HUES48 (cell line): ENCODE measurements around the gene NUF2.
"Not testable (repeated sequence)": the region's sequence is repeated elsewhere in the genome, so short reads cannot be mapped to it uniquely, and the experiment has no call there.

Experiments
- H3K27ac ChIP-seq: one replicate; pipeline ENCODE4 v1.7.0; 2013; ENCODE audit warnings: low read depth, low read length, inconsistent platforms
- H3K27me3 ChIP-seq: 2 replicates; pipeline ENCODE4 v1.6.1; 2013; ENCODE audit warnings: mild to moderate bottlenecking, low read length; ENCODE audit not compliant: control insufficient read depth, insufficient read depth
- H3K36me3 ChIP-seq: 2 replicates; pipeline ENCODE4 v1.6.1; 2013; ENCODE audit warnings: low read length; ENCODE audit not compliant: control insufficient read depth, insufficient read depth
- H3K4me1 ChIP-seq: 2 replicates; pipeline ENCODE4 v1.6.1; 2013; ENCODE audit warnings: mild to moderate bottlenecking, low read length; ENCODE audit not compliant: control insufficient read depth, insufficient read depth
- H3K4me3 ChIP-seq: 2 replicates; pipeline ENCODE4 v1.5.1; 2013; ENCODE audit warnings: mild to moderate bottlenecking, low read depth, low read length
- H3K9ac ChIP-seq: 2 replicates; pipeline ENCODE4 v1.6.1; 2013; ENCODE audit warnings: mild to moderate bottlenecking, low read depth, low read length, moderate library complexity
- H3K9me3 ChIP-seq: 2 replicates; pipeline ENCODE4 v1.6.1; 2013; ENCODE audit warnings: low read length; ENCODE audit not compliant: control insufficient read depth, insufficient read depth

The NUF2 gene

GRCh38 chr1:163296504-163297263, 25.1 kb upstream of the NUF2 start:
- H3K9me3 ChIP-seq, result no peaks in the 10 kb centered on the region
- H3K4me3 ChIP-seq, result no peak overlapping the region
- H3K36me3 ChIP-seq, result no peaks in the 10 kb centered on the region; the same call in 1 of the 2 replicates
- H3K4me1 ChIP-seq, result peaks cover 29% of the 10 kb centered on the region
- no peak overlapping the region for H3K9ac ChIP-seq
- H3K27me3 ChIP-seq, result no peaks in the 10 kb centered on the region
- no peak overlapping the region for H3K27ac ChIP-seq

GRCh38 chr1:163298365-163298764, 23.4 kb upstream of the NUF2 start:
- H3K36me3 ChIP-seq, result no peaks in the 10 kb centered on the region; the same call in 1 of the 2 replicates
- no peak overlapping the region for H3K4me3 ChIP-seq
- no peak overlapping the region for H3K9ac ChIP-seq
- no peaks in the 10 kb centered on the region for H3K9me3 ChIP-seq
- no peaks in the 10 kb centered on the region for H3K27me3 ChIP-seq
- H3K4me1 ChIP-seq, result peaks cover 29% of the 10 kb centered on the region
- H3K27ac ChIP-seq, result no peak overlapping the region

- H3K4me3 ChIP-seq, result no peak overlapping the region
- H3K36me3 ChIP-seq, result no peaks in the 10 kb centered on the region; the same call in 1 of the 2 replicates
- no peak overlapping the region for H3K9ac ChIP-seq
- no peaks in the 10 kb centered on the region for H3K27me3 ChIP-seq
- H3K27ac ChIP-seq, result no peak overlapping the region
- H3K9me3 ChIP-seq, result no peaks in the 10 kb centered on the region
- H3K4me1 ChIP-seq, result peaks cover 29% of the 10 kb centered on the region
Measured at GRCh38 chr1:163300568-163300967, 21.2 kb upstream of the NUF2 start.

GRCh38 chr1:163303561-163303960, 18.2 kb upstream of the NUF2 start:
- H3K9ac ChIP-seq, result no peak overlapping the region

GRCh38 chr1:163305441-163305840, 16.3 kb upstream of the NUF2 start:
- H3K4me3 ChIP-seq, result no peak overlapping the region
- H3K36me3 ChIP-seq, result no peaks in the 10 kb centered on the region; the same call in 1 of the 2 replicates
- no peaks in the 10 kb centered on the region for H3K9me3 ChIP-seq
- H3K9ac ChIP-seq, result no peak overlapping the region
- no peak overlapping the region for H3K27ac ChIP-seq
- H3K4me1 ChIP-seq, result no peaks in the 10 kb centered on the region
- no peaks in the 10 kb centered on the region for H3K27me3 ChIP-seq

More at GRCh38 chr1:163303561-163303960, 18.2 kb upstream of the NUF2 start:
- Histone ChIP-seq H3K4me1 (peaks cover 6% of the 10 kb centered on the region), H3K36me3 (no peaks in the 10 kb centered on the region; the same call in 1 of the 2 replicates), H3K27ac (no peak overlapping the region), H3K4me3 (no peak overlapping the region), H3K27me3 (no peaks in the 10 kb centered on the region), H3K9me3 (no peaks in the 10 kb centered on the region)

- Histone ChIP-seq H3K9me3 (no peaks in the 10 kb centered on the region), H3K4me1 (no peaks in the 10 kb centered on the region), H3K27me3 (no peaks in the 10 kb centered on the region), H3K4me3 (no peak overlapping the region), H3K36me3 (no peaks in the 10 kb centered on the region), H3K27ac (no peak overlapping the region), H3K9ac (no peak overlapping the region)
Measured at GRCh38 chr1:163307479-163308171, 14.1 kb upstream of the NUF2 start.

GRCh38 chr1:163308811-163309210, 12.9 kb upstream of the NUF2 start:
- no peak overlapping the region for H3K4me3 ChIP-seq
- no peaks in the 10 kb centered on the region for H3K4me1 ChIP-seq
- H3K27me3 ChIP-seq, result no peaks in the 10 kb centered on the region
- H3K9me3 ChIP-seq, result no peaks in the 10 kb centered on the region
- H3K36me3 ChIP-seq, result no peaks in the 10 kb centered on the region
- no peak overlapping the region for H3K27ac ChIP-seq
- H3K9ac ChIP-seq, result no peak overlapping the region

- Histone ChIP-seq H3K36me3 (peaks cover 9% of the 10 kb centered on the region; the same call in 1 of the 2 replicates), H3K27me3 (no peaks in the 10 kb centered on the region), H3K9ac (no peak overlapping the region), H3K4me3 (no peak overlapping the region), H3K4me1 (peaks cover 7% of the 10 kb centered on the region), H3K27ac (no peak overlapping the region), H3K9me3 (no peaks in the 10 kb centered on the region)
Measured at GRCh38 chr1:163315773-163316374, 5.9 kb upstream of the NUF2 start.

- Histone ChIP-seq H3K27ac (peak overlapping the region; percentile 82), H3K9ac (peak overlapping the region; percentile 83)
Measured at GRCh38 chr1:163320891-163321290, 863 bp upstream of the NUF2 start.

GRCh38 chr1:163323339-163323738, 1.6 kb downstream of the NUF2 start:
- Histone ChIP-seq H3K4me1 (peaks cover 13% of the 10 kb centered on the region), H3K36me3 (peaks cover 29% of the 10 kb centered on the region), H3K4me3 (peak overlapping the region; percentile 78; the same call in 1 of the 2 replicates)
- not testable (repeated sequence) for H3K9ac ChIP-seq, H3K27ac ChIP-seq, H3K27me3 ChIP-seq, H3K9me3 ChIP-seq

More at GRCh38 chr1:163320891-163321290, 863 bp upstream of the NUF2 start:
- H3K27me3 ChIP-seq, result no peaks in the 10 kb centered on the region
- H3K4me3 ChIP-seq, result peak overlapping the region; percentile 78
- peaks cover 10% of the 10 kb centered on the region; the same call in 1 of the 2 replicates for H3K36me3 ChIP-seq
- H3K4me1 ChIP-seq, result peaks cover 13% of the 10 kb centered on the region
- H3K9me3 ChIP-seq, result no peaks in the 10 kb centered on the region

GRCh38 chr1:163331116-163331515, 9.4 kb downstream of the NUF2 start:
- H3K9ac ChIP-seq, result no peak overlapping the region
- H3K9me3 ChIP-seq, result no peaks in the 10 kb centered on the region
- no peaks in the 10 kb centered on the region for H3K4me1 ChIP-seq
- H3K27ac ChIP-seq, result no peak overlapping the region
- peaks cover 53% of the 10 kb centered on the region for H3K36me3 ChIP-seq
- no peak overlapping the region for H3K4me3 ChIP-seq
- H3K27me3 ChIP-seq, result no peaks in the 10 kb centered on the region
